Measurements from ENCODE around the gene CSNK1G1.

GRCh38 chr15:64337761-64338160, 18.2 kb downstream of the CSNK1G1 start:
- TF ChIP-seq, protein P1, sequence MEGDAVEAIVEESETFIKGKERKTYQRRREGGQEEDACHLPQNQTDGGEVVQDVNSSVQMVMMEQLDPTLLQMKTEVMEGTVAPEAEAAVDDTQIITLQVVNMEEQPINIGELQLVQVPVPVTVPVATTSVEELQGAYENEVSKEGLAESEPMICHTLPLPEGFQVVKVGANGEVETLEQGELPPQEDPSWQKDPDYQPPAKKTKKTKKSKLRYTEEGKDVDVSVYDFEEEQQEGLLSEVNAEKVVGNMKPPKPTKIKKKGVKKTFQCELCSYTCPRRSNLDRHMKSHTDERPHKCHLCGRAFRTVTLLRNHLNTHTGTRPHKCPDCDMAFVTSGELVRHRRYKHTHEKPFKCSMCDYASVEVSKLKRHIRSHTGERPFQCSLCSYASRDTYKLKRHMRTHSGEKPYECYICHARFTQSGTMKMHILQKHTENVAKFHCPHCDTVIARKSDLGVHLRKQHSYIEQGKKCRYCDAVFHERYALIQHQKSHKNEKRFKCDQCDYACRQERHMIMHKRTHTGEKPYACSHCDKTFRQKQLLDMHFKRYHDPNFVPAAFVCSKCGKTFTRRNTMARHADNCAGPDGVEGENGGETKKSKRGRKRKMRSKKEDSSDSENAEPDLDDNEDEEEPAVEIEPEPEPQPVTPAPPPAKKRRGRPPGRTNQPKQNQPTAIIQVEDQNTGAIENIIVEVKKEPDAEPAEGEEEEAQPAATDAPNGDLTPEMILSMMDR (IDR thresholded peaks at IDR 0.05) = no peak
- TF ChIP-seq EZH2phosphoT487 (IDR thresholded peaks at IDR 0.05; ENCODE audit: borderline replicate concordance, low read depth) = no peak

All from SK-N-SH (cell line).